Transverse colon (tissue), 4 donors: ENCODE results near the gene ZBTB20.

ENCODE experiments used
- EP300 ChIP-seq: sonication (generic); formaldehyde crosslinking; IDR thresholded peaks from one replicate; pipeline ENCODE4 v1.6.1; 2017; ENCODE audit warnings: antibody characterized with exemption, low read depth
- POLR2A ChIP-seq: fragments of 450-650 bp; IDR thresholded peaks from one replicate; pipeline ENCODE4 v1.6.1; 2016; ENCODE audit warnings: antibody characterized with exemption, mild to moderate bottlenecking, moderate library complexity
- POLR2AphosphoS5 ChIP-seq, 3 donors: sonication (generic); formaldehyde crosslinking; IDR thresholded peaks; one replicate each; pipeline ENCODE4 v1.6.1; 2016; ENCODE audit warnings: antibody characterized with exemption in 3 of 3
- TF ChIP-seq, protein P1 (sequence below), 5 experiments: fragments of 200-600 bp in 3 of 5; fragments of 450-650 bp in 2 of 5; sonication (generic) in 3 of 5; IDR thresholded peaks; 1 replicate in 2 of 5; 2 replicates in 3 of 5; pipeline ENCODE4 v1.5.1; 2016 to 2017; ENCODE audit warnings: antibody characterized with exemption in 5 of 5, inconsistent platforms in 3 of 5, mild to moderate bottlenecking in 2 of 5, moderate library complexity in 1 of 5

DNA sequence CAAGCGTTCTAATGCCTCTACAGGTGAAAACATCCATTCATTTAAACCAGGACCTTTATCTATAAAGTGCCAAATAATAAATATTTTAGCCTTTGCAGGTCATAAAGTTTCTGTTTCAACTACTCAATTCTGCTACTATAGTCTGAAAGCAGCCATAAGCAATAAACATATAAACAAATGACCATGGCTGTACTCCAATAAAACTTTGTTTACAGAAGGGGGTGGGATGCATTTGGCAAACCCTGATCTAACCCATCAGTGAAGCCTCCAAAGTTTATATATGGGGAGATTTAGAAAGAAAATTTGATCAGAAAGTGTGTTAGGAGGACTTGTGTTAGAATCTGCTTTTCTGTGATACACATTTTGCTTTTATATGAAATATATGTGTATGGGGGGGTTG, 161.3 kb downstream of the ZBTB20 start:
- TF ChIP-seq, protein P1, sequence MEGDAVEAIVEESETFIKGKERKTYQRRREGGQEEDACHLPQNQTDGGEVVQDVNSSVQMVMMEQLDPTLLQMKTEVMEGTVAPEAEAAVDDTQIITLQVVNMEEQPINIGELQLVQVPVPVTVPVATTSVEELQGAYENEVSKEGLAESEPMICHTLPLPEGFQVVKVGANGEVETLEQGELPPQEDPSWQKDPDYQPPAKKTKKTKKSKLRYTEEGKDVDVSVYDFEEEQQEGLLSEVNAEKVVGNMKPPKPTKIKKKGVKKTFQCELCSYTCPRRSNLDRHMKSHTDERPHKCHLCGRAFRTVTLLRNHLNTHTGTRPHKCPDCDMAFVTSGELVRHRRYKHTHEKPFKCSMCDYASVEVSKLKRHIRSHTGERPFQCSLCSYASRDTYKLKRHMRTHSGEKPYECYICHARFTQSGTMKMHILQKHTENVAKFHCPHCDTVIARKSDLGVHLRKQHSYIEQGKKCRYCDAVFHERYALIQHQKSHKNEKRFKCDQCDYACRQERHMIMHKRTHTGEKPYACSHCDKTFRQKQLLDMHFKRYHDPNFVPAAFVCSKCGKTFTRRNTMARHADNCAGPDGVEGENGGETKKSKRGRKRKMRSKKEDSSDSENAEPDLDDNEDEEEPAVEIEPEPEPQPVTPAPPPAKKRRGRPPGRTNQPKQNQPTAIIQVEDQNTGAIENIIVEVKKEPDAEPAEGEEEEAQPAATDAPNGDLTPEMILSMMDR (IDR thresholded peaks at IDR 0.05), result no peak
- TF ChIP-seq POLR2A (no peak), EP300 (no peak), POLR2AphosphoS5 (IDR thresholded peaks at IDR 0.05) (no peak)
